Activated CD4-positive, alpha-beta T cell treated with anti-CD3 and anti-CD28 coated beads for 1 hour (primary cell): ENCODE data around the gene STEAP1.
A peak's percentile ranks its signal among the peaks of the same experiment; 100 is the strongest.
"Not testable (repeated sequence)": the region's sequence is repeated elsewhere in the genome, so short reads cannot be mapped to it uniquely, and the experiment has no call there.

ENCODE experiments used
- DNase-seq: peaks from one replicate; pipeline ENCODE4 v3.0.0-alpha.2; 2020

The STEAP1 gene

DNA sequence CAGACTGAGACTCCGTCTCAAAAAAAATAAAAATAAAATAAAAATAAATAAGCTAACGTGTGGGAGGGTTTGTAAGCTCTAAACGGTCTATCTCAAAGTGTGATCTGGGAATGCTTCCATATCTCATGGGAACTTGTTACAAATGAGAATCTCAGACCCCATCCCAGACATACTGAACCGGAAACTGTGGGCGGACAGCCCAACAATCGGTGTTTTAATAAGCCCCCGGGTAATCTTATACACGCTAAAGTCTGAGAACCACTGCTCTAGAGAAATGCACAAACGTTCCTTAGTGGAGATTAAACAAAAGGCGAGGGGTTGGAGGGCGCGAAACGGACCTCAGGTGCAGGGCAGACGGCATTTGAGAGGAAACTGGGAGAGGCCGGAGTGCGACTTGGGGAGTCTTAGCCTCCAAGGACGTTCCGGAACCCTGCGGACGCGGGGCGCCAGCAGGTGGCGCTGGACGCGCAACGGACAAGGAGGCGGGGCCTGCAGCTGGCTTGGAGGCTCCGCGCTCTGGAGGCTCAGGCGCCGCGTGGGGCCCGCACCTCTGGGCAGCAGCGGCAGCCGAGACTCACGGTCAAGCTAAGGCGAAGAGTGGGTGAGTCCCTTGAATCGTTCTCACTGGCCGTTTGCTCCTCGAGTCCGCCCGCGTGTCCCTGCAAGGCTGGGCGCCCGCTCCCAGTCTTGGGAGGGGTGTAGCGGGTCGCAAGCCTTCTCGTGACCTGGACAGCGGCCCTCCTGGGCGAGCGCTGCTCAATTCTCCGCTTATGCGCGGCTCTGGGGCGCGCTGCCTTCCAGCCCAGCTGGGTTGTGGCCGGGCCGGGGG is at the start of gene STEAP1:
TSS of gene STEAP1 (plus strand) at position 527 of the 829 bp plus-strand sequence. CDS start 5,320 bp downstream, outside the sequence.
- DNase-seq: peak; percentile 72

DNA sequence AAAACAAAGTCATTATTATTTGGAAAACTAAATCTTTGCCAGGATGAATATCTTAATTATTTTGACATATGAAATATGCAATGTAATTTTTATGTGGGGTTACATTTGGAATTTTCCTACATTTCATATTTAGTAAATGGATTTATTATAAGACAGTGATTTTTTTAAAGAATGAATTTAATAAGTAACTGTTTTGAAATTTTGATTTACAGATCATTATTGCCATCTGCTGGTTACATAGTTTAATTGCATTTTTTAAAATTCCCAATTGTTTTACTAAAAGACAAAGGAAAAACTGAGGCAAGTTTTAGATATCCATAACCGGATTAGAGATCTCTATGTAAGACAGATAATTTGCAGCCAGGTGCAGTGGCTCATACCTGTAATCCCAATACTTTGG is 39.3 kb upstream of the STEAP1 start:
- DNase-seq: not testable (repeated sequence)

DNA sequence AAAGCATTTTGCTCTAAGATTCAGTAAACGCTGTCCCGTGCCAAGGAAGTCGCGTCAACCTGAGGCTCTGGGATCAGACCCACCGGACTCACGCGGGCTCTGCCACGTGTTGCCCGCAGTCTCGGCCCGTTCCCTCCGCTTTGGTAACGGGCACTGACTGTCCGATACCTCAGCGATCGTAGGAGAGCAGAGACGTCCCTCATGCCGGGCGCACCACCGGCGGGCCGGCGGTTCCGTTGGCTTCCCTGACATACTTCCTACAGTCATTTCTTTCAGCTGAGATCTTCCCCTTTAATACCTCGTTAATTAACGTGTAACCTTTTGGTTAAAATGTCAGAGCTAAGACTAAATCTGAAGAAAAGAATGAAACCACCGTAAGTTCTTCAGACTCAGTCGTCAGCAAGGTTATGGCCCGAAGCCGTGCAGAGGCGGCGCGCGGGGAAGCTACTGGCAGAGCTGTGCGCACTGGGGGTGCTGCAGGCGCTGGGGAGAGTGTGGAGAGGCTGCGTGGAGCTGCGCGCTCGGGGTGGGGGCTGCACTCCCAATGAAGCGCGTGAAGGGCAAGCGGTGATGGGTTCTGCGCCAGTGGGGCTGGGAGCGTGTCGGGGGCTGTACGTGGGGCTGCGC is 35.6 kb upstream of the STEAP1 start:
- DNase-seq: not testable (repeated sequence)

DNA sequence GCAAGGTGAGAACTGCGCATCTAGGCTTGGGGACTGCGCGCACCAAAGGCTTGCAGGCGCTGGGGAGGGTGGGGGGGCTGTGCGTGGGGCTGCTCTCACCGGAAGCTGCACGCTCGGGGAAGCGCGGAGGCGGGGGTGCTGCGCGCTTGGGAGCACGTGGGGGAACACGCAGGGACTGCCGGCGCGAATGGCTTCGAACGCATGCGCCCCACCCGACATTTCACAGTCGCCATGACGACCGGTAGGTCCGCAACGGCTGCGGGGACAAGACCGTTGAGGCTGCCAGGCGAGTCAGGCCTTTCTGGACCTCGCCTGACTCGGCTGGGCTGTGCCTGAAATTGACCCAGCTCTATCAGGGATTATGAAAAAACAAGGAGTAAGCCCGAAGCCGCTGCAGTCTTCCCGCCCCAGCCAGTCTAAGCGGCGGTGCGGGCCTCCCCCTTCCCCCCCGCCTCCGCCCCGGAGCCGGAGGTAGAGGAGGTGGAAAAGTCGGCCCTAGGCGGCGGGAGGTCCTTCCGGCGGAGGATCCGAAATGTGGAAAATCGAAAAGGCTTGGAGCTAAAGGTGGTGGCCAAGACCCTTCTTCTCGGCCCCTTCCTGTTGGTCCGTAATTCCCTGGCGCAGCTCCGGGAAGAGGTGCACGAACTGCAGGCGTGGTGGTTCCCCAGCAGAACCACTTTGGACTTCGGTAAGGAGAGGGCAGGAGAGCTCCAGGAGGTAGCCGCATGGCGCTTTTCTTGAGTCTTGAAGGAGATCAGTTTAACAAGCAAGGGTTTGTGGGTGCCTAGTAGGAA is 34.9 kb upstream of the STEAP1 start:
- DNase-seq: no peak

DNA sequence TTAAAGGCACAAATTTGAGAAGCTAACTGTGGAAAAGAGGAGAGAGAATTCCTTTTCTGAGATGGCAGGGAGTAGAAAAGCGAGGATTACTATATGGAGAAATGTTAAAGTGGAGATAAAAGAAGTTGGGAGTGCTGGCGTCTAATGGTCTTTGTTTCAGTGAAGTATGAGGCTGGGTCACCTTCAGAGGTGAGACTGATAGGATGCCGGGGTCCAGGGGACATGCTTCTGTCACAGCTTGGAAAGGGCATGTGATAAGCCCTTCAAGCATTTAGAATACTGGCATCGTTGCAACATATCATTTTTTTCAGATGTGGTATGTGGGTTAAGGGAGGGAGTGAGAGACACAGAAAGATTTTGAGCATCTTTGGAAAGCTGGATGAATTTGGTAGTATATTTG is 34.1 kb upstream of the STEAP1 start:
- not testable (repeated sequence) for DNase-seq

DNA sequence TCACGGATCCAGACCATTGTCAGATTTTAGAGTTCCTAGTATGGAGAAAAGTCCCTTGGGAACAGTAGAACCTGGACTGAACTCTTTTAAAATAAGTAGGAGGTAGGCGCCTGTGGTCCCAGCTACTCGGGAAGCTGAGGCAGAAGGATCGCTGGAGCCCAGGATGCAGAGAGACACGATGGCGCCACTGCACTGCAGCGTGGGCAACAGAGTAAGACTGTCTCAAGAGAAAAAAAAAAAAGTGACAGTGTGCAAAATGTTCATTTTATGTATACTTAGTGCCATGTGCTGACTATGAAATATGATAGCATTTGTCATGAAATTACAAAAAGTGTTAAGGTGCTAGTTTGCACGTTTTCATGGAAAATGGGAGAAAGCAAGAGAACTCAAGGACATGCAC is 22.5 kb upstream of the STEAP1 start:
- DNase-seq: not testable (repeated sequence)

DNA sequence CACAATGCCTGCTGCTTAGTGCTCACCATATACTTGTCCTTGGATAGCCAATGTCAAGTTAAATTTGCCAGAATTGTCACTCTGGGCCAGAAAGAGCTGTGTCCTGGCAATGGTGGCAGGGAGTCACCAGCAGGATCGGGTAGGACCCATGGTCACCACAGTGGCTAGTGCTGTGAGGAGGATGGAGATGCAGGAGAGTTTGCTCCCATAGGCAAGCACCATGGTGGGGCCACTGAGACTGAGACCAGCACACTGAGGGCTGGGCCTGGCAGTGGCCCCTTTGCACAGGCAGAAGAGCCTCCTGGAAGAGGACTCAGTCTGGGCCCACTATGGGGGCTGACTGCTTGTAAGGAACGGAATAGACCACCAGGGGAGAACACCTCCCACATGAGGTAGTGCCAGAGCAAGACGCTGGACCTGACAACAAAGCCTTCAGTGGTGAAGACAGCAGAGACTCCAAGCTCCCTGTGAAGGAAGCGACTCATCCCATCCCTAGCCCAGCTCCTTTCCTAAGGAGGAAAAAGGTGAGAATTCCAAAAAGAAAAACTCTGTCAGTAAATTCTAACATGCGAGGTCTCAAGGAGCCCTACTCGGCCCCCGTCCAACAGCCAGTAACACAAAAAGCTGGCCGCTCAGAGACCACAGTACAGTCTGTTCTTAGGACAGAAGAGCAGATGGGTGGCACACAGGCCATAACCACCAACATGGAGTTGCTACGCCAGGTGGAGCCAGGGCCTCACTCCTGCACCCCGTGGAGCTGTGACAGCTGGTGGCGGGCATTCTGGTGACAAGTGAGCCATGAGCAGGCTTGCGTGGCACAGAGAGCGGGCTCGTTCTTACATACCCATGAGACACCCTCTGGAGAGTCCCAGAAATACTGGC is 6.9 kb upstream of the STEAP1 start:
- DNase-seq: not testable (repeated sequence)

DNA sequence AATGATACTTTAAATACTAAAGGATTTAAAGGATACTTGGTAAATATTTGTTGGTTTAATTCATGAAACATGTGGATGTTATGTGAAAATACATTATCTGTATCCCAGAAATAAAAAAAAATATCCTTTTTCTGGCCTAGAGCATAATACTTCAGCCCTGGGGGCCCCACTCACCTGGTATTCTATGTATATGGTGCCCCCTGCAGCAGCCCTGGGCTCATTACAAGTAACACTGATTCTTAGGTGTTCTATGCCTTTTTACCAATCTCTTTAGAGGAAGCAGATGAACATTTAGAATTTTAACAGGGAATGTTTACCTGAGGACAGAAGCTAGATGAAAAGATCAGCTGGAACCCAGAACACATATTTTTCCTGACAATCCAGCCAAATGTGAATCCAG is 4.8 kb upstream of the STEAP1 start:
- DNase-seq: not testable (repeated sequence)

DNA sequence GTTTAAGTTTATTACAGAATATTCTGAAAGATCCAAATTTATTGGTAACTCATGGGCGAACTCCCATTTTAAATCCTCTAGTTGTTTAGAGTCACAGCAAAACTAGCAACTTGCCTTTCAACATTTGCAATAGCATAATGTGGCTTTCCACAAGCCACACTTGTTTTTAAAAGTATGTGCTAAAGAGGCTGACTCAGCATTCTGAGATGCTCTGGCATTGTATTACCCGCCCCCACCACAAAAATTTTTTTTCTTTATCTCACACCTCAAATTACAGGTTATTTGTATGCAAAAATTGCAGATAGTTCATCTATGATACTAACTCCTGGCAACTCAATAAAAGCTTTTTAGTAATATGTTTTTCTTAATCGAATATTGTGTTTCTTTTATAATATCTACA is 2.4 kb upstream of the STEAP1 start:
- not testable (repeated sequence) for DNase-seq

DNA sequence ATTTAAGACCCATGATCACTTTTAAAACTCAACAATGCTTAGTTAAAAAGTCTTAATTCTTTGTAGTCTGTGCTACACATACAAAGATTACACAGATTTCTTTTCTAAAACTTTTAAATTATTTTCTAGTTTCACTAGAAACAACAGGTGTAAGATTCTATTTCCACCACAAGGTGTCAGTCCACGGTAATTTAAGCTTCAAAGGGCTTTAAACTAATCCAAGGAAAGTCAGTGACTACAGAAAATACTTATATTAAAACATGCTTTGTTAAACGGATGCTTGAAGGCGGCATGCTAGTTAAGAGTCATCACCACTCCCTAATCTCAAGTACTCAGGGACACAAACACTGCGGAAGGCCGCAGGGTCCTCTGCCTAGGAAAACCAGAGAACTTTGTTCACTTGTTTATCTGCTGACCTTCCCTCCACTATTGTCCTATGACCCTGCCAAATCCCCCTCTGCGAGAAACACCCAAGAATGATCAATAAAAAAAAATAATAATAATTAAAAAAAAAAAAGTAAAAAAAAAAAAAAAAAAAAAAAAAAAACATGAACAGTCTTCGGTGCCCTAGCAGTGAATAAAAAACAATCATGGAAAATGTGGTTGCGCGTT is 1.5 kb upstream of the STEAP1 start:
- not testable (repeated sequence) for DNase-seq

DNA sequence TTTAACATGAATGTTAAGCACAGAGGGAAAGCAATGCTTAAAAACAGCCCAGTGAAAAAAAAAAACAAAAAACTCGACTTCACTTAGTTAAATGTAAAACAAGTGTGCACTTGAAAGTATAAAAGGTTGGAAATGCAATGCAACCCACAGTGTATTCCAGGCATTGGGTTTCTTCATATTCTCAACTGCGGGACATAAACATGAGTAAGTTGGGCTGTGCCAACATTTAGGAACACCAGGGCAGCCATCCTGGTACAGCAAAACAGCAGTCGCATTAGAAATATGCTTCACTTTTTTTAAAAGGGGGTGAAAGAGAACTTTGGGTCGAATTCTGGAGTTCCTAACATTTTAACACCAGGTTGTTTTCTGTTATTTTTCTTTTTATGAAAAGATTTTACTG is 937 bp downstream of the STEAP1 start:
- DNase-seq: no peak

DNA sequence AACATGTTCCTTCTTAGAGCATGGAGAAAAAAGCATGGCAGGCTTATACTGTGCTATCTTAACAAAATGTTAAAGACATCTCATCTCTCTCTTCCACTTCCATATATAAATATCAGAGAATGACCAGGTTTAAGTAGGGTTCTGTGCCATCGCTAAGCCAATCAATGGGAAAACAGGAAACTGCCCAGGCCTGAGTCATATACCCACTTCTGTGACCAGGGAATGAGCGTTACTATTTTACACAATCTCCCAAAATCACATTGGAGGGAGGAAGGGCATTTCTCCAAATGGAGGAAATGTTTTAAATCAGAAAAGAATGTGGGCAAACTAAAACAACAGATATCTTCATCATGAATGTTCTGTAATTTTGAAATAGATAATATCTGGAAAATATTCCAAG is 3.1 kb downstream of the STEAP1 start:
- DNase-seq: not testable (repeated sequence)

DNA sequence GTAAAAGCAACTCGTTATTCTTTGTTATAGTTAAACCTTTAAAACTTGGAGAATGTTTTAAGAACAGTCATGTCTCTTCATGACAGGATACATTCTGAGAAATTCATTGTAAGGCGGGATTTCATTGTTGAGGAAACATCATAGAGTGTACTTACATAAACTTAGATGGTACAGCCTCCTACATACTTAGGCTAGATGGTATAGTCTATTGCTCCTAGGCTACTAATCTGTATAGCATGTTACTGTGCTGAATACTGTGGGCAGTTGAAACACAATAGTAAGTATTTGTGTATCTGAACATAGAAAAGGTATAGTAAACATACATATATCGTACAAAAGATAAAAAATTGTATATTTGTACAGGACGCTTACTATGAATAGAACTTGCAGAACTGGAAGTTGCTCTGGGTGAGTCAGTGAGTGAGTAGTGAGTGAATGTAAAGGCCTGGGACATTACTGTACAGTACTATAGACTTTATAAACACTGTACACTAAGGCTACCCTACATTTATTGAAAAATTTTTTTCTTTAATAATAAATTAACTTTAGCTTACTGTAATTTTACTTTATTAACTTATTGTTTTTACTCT is 3.6 kb downstream of the STEAP1 start:
- not testable (repeated sequence) for DNase-seq

DNA sequence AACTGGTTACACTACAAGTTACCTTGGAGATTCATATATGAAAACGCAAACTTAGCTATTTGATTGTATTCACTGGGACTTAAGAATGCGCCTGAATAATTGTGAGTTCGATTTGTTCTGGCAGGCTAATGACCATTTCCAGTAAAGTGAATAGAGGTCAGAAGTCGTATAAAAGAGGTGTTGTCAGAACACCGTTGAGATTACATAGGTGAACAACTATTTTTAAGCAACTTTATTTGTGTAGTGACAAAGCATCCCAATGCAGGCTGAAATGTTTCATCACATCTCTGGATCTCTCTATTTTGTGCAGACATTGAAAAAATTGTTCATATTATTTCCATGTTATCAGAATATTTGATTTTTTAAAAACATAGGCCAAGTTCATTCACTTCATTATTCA is 9.3 kb downstream of the STEAP1 start:
- DNase-seq: no peak

DNA sequence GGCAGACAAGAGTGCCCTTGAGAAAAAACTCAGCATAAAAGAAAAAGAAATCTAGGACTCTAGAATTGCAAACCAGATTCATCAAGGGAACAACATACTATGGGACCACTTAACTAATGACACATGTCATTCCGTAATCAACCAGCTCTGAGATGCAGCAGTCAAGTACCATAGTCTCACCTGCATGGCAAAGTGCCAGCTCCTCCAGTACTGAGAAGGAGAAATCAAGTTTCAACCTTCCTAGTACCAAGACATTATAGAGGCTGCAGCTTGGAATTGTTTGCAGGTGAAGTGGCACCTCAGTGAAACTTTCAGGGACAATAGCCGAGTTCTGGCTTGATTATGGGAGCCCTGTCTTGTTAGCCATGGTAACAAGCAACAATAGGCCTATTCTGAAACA is 11.5 kb downstream of the STEAP1 start:
- DNase-seq: no peak

DNA sequence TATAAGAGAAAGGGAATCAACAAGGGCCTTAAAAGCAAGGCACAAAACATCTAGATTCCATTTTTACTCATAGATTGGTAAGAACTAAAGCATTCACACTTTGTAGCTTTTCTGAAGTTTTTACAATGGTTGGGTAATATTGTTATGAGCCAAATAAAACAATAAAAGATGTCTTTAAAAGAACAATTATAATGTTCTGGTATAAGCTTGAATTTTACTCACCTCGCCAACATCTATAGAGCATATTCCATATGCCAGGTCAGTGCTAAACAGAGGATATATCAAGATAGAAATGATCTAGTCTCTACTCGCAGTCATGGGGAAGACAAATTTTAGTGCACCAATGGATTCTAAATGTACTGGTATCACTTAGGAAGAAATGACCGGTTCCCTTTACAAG is 11.9 kb downstream of the STEAP1 start:
- DNase-seq: no peak

DNA sequence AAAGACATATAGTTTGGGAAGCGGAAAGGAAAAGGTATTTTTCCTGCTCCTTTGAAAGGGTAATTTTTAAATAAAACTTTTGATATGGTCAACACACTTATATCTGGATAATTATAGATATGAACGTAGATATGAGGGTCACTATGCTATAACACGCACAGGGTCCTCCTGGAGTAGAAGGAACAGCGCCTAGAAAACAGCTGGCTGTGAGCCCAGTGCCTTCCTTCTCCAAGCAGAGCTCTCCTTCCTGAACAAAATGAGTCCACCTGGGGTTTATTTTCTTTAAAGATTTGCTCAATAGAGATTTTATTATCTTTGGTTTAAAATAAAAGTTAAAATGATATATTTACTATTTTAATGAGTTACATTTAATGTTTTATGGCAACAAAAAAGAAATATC is 13.1 kb downstream of the STEAP1 start:
- no peak for DNase-seq

DNA sequence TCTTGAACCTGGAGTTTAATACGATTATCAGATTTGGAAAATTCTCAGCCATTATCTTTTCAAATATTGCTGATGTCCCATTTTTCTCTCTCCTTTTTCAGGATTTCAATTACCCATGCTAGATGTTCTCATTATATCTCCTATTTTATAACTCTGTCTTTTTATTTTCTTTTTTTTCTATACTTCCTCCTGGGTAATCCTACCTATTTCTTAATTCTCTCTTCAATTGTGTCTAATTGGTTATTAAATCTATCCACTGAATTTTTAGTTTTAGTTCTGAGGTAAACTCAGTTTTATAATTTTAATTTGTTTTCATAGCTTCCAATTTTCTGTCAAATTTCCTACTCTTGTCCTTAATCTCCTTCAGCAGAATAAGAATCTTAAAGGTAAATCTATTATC is 15.6 kb downstream of the STEAP1 start:
- DNase-seq: no peak

DNA sequence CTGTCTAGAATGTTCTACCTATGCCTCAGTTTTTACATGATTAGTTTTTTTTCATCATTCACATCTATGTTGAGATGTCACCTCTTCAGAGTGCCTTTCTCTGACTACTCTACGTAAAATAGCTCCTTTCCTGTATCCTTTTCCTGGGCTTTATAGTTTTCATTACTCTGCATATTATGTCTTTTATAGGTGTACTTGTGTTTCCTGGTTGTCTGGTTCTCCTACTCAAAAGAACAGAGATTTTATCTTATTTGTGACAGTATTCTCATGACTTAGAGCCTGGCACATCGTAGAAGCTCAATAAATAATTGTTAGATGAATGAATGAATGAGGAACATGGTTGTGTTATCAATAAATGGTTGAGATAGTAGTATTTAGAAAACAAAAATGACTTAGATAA is 17.9 kb downstream of the STEAP1 start:
- DNase-seq: no peak

DNA sequence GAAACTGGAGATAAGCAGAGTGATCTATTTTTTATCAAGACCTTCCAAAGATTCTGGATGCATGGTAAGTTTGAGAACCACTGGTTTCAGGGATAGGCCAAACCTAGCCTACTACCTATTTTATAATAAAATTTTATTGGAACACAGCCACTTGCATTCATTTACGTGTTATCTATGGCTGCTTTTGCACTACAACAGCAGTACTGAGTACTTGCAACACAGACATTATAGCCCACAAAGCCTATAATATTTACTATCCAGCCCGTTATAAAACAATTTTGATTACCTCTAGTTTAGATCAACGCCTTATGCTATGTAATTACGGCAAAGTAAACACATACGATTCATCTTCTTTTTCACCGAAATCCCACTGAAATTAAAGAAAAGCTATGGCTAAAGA is 18.4 kb downstream of the STEAP1 start:
- DNase-seq: no peak

DNA sequence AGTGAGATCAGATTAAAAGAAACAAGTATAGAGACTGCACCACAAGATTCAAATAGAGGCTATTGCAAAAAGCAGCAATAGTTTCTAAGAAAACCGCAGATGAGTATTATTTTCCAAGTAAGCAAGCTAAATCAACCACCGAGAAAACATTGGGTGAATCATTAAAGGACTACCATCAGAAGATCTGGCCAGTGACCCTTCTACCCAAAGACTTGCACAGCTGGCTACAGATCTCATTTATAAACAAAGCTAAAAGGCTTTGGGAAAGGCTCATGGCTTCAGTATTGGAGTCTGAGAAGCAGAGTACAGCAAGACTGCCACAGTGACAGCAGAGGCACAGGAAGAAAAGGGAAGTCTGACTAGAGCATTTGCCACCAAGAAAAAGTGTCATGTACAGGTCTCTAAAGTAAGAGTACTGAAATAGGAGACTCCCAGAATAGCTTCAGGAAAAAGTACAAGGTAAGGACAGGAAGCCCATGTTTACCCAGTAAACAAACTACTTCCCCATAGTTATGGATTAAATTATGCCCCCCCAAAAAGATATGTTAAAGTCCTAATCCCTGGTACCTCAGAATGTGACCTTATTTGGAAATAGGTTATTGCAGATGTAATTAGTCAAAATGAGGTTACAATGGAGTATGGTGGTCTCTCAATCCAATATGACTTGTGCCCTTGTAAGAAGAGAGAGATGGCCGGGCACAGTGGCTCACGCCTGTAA is 19.0 kb downstream of the STEAP1 start:
- no peak for DNase-seq
